K562 (cell line): ENCODE data around the gene CCDC159. TPM values are rescaled to one million over a fixed set of nuclear protein-coding genes. Genes with fewer than 3 reads are reported as not detected.

Source experiments
- ATAC-seq: fragments of 200-7000 bp; cut with Tn5 transposase; 3 replicates; pipeline ENCODE4 v1.9.1; 2020; ENCODE audit warnings: moderate library complexity
- BruUV-seq: library from RNA; stranded (reverse); fragments of 400-500 nt; replicated peaks from 2 replicates; lab custom pipeline; 2021; lab: Mats Ljungman, UMichigan
- CTCF ChIA-PET: fragments of 300-600 bp; formaldehyde crosslinking; extraction: SDS; loops from one replicate; lab custom pipeline; 2021; ENCODE audit warnings: low intra/inter-chr PET ratio; lab: Yijun Ruan, JAX
- POLR2A ChIA-PET: fragments of 300-600, 350-650 bp; sonication (Branson Sonifier 250); formaldehyde crosslinking; extraction: SDS; loops from one replicate; lab custom pipeline; 2021; ENCODE audit warnings: antibody characterized with exemption, inconsistent platforms; lab: Yijun Ruan, JAX
- DNase-seq, 4 experiments: peaks; one replicate each; pipeline versions ENCODE4 v3.0.0 to v3.0.0-alpha.2; 2011 to 2018; ENCODE audit warnings: low spot score in 3 of 4, mixed read lengths in 3 of 4; ENCODE audit errors: extremely low read depth in 1 of 4
- FAIRE-seq: peaks from 2 replicates; lab custom pipeline; 2011; peaks lifted over from hg19 to GRCh38; lab: Jason Lieb, UNC
- H2AFZ ChIP-seq: 2 replicates; pipeline ENCODE4 v1.6.0; 2011; ENCODE audit warnings: low read depth, low read length, control low read depth, inconsistent platforms
- H3K27ac ChIP-seq: fragments of 200-600 bp; 3 replicates; pipeline ENCODE4 v1.8.0; 2011; ENCODE audit warnings: low read depth, mild to moderate bottlenecking, control low read depth, inconsistent platforms, low read length, moderate library complexity, mixed read lengths; ENCODE audit errors: extremely low read depth
- H3K27me3 ChIP-seq, 2 experiments: fragments of 300-600 bp in 1 of 2; 2 replicates in 1 of 2; 3 replicates in 1 of 2; pipeline versions ENCODE4 v1.6.0 to v1.8.0; 2011; ENCODE audit warnings: inconsistent platforms in 2 of 2, low read length in 2 of 2, mild to moderate bottlenecking in 1 of 2, mixed read lengths in 1 of 2, moderate library complexity in 1 of 2; ENCODE audit not compliant: control insufficient read depth in 2 of 2, insufficient read depth in 2 of 2
- H3K36me3 ChIP-seq: fragments of 300-600 bp; 3 replicates; pipeline ENCODE4 v1.8.0; 2011; ENCODE audit warnings: mild to moderate bottlenecking, low read length, inconsistent platforms; ENCODE audit not compliant: control insufficient read depth, insufficient read depth
- H3K4me1 ChIP-seq, 2 experiments: fragments of 200-600 bp in 1 of 2; replicated peaks in 1 of 2; 2 replicates in 1 of 2; 3 replicates in 1 of 2; pipeline versions ENCODE4 v1.5.1 to v1.8.0; 2011; ENCODE audit warnings: inconsistent platforms in 2 of 2, low read length in 2 of 2, mild to moderate bottlenecking in 1 of 2, mixed read lengths in 1 of 2, moderate library complexity in 1 of 2; ENCODE audit not compliant: control insufficient read depth in 2 of 2, insufficient read depth in 2 of 2
- H3K4me2 ChIP-seq: 2 replicates; pipeline ENCODE4 v1.6.1; 2011; ENCODE audit warnings: low read length, control low read depth, inconsistent platforms, mixed read lengths; ENCODE audit not compliant: insufficient read depth
- H3K4me3 ChIP-seq: fragments of 200-600 bp; sonication (generic), shearing (Covaris generic); 2 replicates; pipeline ENCODE4 v1.5.1; 2016; ENCODE audit warnings: control low read depth, inconsistent platforms
- H3K79me2 ChIP-seq: fragments of 200-600 bp; 3 replicates; pipeline ENCODE4 v1.8.0; 2011; ENCODE audit warnings: low read length, inconsistent platforms; ENCODE audit not compliant: control insufficient read depth, insufficient read depth
- H3K9ac ChIP-seq, 2 experiments: 2 replicates each; pipeline versions ENCODE4 v1.6.0 to v1.6.1; 2011; ENCODE audit warnings: low read depth in 2 of 2, low read length in 2 of 2, control low read depth in 1 of 2, inconsistent platforms in 1 of 2, mild to moderate bottlenecking in 1 of 2, mixed read lengths in 1 of 2; ENCODE audit not compliant: insufficient read depth in 1 of 2
- H3K9me1 ChIP-seq: one replicate; pipeline ENCODE4 v1.6.0; 2011; ENCODE audit warnings: inconsistent platforms, mild to moderate bottlenecking, low read length, moderate library complexity; ENCODE audit not compliant: control insufficient read depth, insufficient read depth
- H3K9me3 ChIP-seq: replicated peaks from 2 replicates; pipeline ENCODE4 v1.5.1; 2011; ENCODE audit warnings: low read depth, low read length, inconsistent platforms; ENCODE audit not compliant: control insufficient read depth, insufficient read depth
- H4K20me1 ChIP-seq: replicated peaks from 2 replicates; pipeline ENCODE4 v1.6.1; 2011; ENCODE audit warnings: low read length, inconsistent platforms, mixed read lengths; ENCODE audit not compliant: control insufficient read depth, insufficient read depth
- ARID3A ChIP-seq: IDR thresholded peaks from 2 replicates; pipeline ENCODE4 v1.6.1; 2012; ENCODE audit warnings: low read depth, low read length, improper control_type of control experiment, borderline replicate concordance
- CBX5 ChIP-seq: IDR thresholded peaks from 2 replicates; pipeline ENCODE4 v1.6.1; 2014; ENCODE audit warnings: low read depth, borderline replicate concordance
- CREB1 ChIP-seq, 2 experiments: sonication (generic) in 1 of 2; formaldehyde crosslinking in 1 of 2; IDR thresholded peaks; 2 replicates each; pipeline versions ENCODE4 v1.6.1 to v1.8.0; 2012 to 2022; ENCODE audit warnings: inconsistent platforms in 1 of 2, mild to moderate bottlenecking in 1 of 2, missing genetic modification reagents in 1 of 2, moderate library complexity in 1 of 2
- CTCFL ChIP-seq: IDR thresholded peaks from 2 replicates; pipeline ENCODE4 v1.6.1; 2011; ENCODE audit warnings: borderline replicate concordance, low read depth, mild to moderate bottlenecking, moderate library complexity, low read length; ENCODE audit not compliant: insufficient read depth, poor library complexity, severe bottlenecking
- DACH1 ChIP-seq: fragments of 450-650 bp; IDR thresholded peaks from 2 replicates; pipeline ENCODE4 v1.6.1; 2018; ENCODE audit not compliant: partially characterized antibody
- MAZ ChIP-seq, 2 experiments: fragments of 450-650 bp in 1 of 2; sonication (generic) in 1 of 2; formaldehyde crosslinking; IDR thresholded peaks in 1 of 2; conservative IDR thresholded peaks in 1 of 2; 2 replicates each; pipeline versions ENCODE4 v1.4.0 to v1.5.0; 2020; ENCODE audit warnings: mild to moderate bottlenecking in 1 of 2, missing genetic modification reagents in 1 of 2
- MEF2A ChIP-seq: IDR thresholded peaks from 2 replicates; pipeline ENCODE4 v1.6.1; 2011; ENCODE audit warnings: low read depth, mild to moderate bottlenecking, low read length, moderate library complexity; ENCODE audit not compliant: control insufficient read depth
- MTF1 ChIP-seq: fragments of 250-450 bp; sonication (Bioruptor Pico); IDR thresholded peaks from 2 replicates; pipeline ENCODE4 v1.9.0; 2021; ENCODE audit warnings: moderate library complexity, mild to moderate bottlenecking, inconsistent platforms, borderline replicate concordance
- NFATC3 ChIP-seq: fragments of 450-650 bp; IDR thresholded peaks from 2 replicates; pipeline ENCODE4 v1.6.1; 2017; ENCODE audit warnings: mild to moderate bottlenecking
- NFYB ChIP-seq: IDR thresholded peaks from 2 replicates; pipeline ENCODE4 v1.6.1; 2011; ENCODE audit warnings: mild to moderate bottlenecking, moderate library complexity; ENCODE audit not compliant: insufficient read length; ENCODE audit errors: extremely low read depth
- NR3C1 ChIP-seq: sonication (generic); formaldehyde crosslinking; IDR thresholded peaks from 2 replicates; pipeline ENCODE4 v1.8.1; 2022; ENCODE audit warnings: missing genetic modification reagents
- POLR2A ChIP-seq: fragments of 450-650 bp; conservative IDR thresholded peaks from 2 replicates; pipeline ENCODE4 v1.6.1; 2016
- RB1 ChIP-seq: fragments of 450-650 bp; IDR thresholded peaks from 2 replicates; pipeline ENCODE4 v1.6.1; 2017; ENCODE audit warnings: low read depth, mild to moderate bottlenecking
- TBL1XR1 ChIP-seq, 2 experiments: IDR thresholded peaks; 2 replicates each; pipeline ENCODE4 v1.6.1; 2012; ENCODE audit warnings: improper control_type of control experiment in 2 of 2, low read length in 2 of 2, mild to moderate bottlenecking in 1 of 2
- ZFP1 ChIP-seq: fragments of 450-650 bp; formaldehyde crosslinking; IDR thresholded peaks from 2 replicates; pipeline ENCODE4 v1.4.0; 2020; ENCODE audit warnings: mild to moderate bottlenecking, mixed read lengths
- WGBS: fragments of 100-300 bp; shearing (Covaris generic); methylation state at CpG from one replicate; pipeline ENCODE4 v1.1.6; 2016; ENCODE audit warnings: low coverage, mixed read lengths; ENCODE audit not compliant: insufficient coverage; ENCODE audit errors: missing lambda C conversion rate; 5-methylcytosine and 5-hydroxymethylcytosine counted together
- in situ Hi-C: fragments of 300-500 bp; cut with MboI; formaldehyde crosslinking; loops from 4 replicates; pipeline ENCODE4 v1.15.0; 2018; ENCODE audit warnings: inconsistent platforms, mixed read lengths
- intact Hi-C: fragments of 100-400 bp; cut with micrococcal nuclease; formaldehyde crosslinking; loops from 2 replicates; pipeline ENCODE4 v1.14.2; 2022
- polyA plus RNA-seq, 8 experiments: library from polyadenylated mRNA; depleted of rRNA in 4 of 8; stranded (reverse) in 5 of 8; unstranded in 3 of 8; fragments of >200 nt; fragmentation: Nextera tagmentation in 2 of 8; fragmentation: Illumina TruSeq in 1 of 8; extraction: Ambion mirVana in 2 of 8; extraction: Trizol in 1 of 8; gene quantifications; 2 replicates each; pipeline versions ENCODE4 v1.2.1 to v1.2.3, GENCODE V29; 2011 to 2014; ENCODE audit warnings: inconsistent platforms in 1 of 8, missing spikeins in 1 of 8
- total RNA-seq, 7 experiments: library from RNA; depleted of rRNA in 6 of 7; stranded (reverse); fragments of >200 nt in 6 of 7; fragmentation: Illumina TruSeq in 2 of 7; extraction: Trizol in 2 of 7; gene quantifications; 2 replicates each; pipeline versions ENCODE4 v1.2.1 to v1.2.3, GENCODE V29; 2011 to 2021; ENCODE audit warnings: low replicate concordance in 1 of 7
- TF ChIP-seq, protein P1 (sequence below): fragments of 200-800 bp; sonication (Bioruptor generic); IDR thresholded peaks from 2 replicates; pipeline ENCODE4 v1.6.1; 2017; ENCODE audit warnings: missing genetic modification characterization, missing compliant biosample characterization

Gene CCDC159
- total and polyA plus RNA-seq, 9 of the 15 experiments (the other 6 are each of a cell fraction or from before 2014, with no cell fraction given) = 0.68 to 10.1 (median 4.7) TPM

- Histone ChIP-seq H3K9me3 (no peaks in the 10 kb centered on the region), H3K9me1 (no peaks in the 10 kb centered on the region), H3K9ac (peak overlapping the region; percentile 77 to 93), H3K27me3 (no peaks in the 10 kb centered on the region), H3K4me2 (peak overlapping the region; percentile 84), H3K79me2 (peaks cover 16% of the 10 kb centered on the region; the same call in 2 of the 3 replicates), H3K4me3 (peak overlapping the region; percentile 59), H3K4me1 (peaks cover 22 to 31% of the 10 kb centered on the region in 2 experiments), H2AFZ (peak overlapping the region; percentile 97), H4K20me1 (peaks cover 11% of the 10 kb centered on the region), H3K27ac (peak overlapping the region; percentile 74), H3K36me3 (peaks cover 26% of the 10 kb centered on the region)
- DNase-seq (peak in 1 of 4 experiments; percentile 63), ATAC-seq (peak; percentile 10; the same call in 2 of the 3 replicates), FAIRE-seq (no peak)
- TSS peak; percentile 92 for BruUV-seq
- CTCF ChIA-PET = no interaction called here
- 24% methylated on average over 27 of the region's 27 CpGs for WGBS
- POLR2A ChIA-PET = interaction anchor here (0.5 to 3.6 kb wide), 25 partner anchors 9 to 275 kb away, joined by 3 to 36 read pairs (median 4); partner anchors contain the start of genes CCDC159, EPOR, ODAD3 and PRKCSH
- in situ Hi-C loops (loop anchor here (5.0 kb wide), 1 partner anchor 78 kb away; the partner anchor contains the start of gene TSPAN16), intact Hi-C loops (loop anchor here (2.0 kb wide), 1 partner anchor 59 kb away; the partner anchor contains the start of genes ODAD3 and PRKCSH)
- no peak for TF ChIP-seq CTCFL
- no peak for TF ChIP-seq RB1
- no peak for TF ChIP-seq DACH1
- TF ChIP-seq POLR2A = no peak
- TF ChIP-seq, protein P1, sequence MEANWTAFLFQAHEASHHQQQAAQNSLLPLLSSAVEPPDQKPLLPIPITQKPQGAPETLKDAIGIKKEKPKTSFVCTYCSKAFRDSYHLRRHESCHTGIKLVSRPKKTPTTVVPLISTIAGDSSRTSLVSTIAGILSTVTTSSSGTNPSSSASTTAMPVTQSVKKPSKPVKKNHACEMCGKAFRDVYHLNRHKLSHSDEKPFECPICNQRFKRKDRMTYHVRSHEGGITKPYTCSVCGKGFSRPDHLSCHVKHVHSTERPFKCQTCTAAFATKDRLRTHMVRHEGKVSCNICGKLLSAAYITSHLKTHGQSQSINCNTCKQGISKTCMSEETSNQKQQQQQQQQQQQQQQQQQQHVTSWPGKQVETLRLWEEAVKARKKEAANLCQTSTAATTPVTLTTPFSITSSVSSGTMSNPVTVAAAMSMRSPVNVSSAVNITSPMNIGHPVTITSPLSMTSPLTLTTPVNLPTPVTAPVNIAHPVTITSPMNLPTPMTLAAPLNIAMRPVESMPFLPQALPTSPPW (CRISPR knock-in tag) = no peak; the same call in 1 of the 2 replicates
- TF ChIP-seq ZFP1 (CRISPR knock-in tag) = no peak
- no peak for TF ChIP-seq TBL1XR1 (IDR thresholded peaks at IDR 0.05; ENCODE audit: low read length in 2 of 2)
- no peak for TF ChIP-seq CBX5
- no peak for TF ChIP-seq MTF1 (CRISPR knock-in tag)
- no peak for TF ChIP-seq NFYB
- no peak for TF ChIP-seq NFATC3
- TF ChIP-seq MAZ (CRISPR knock-in tag; conservative IDR thresholded peaks at IDR 0.05 in 1 of 2, IDR thresholded peaks at IDR 0.05 in 1 of 2) = peak in 1 of 2 experiments; percentile 63; a peak in 1 of 4 replicates
- TF ChIP-seq MEF2A = no peak
- TF ChIP-seq NR3C1 (CRISPR knock-in tag) = no peak
- 0 out of 2 replicates have a peak, but pooled peaks have one; percentile 5 for TF ChIP-seq ARID3A
- no peak for TF ChIP-seq CREB1 (IDR thresholded peaks at IDR 0.05)
- no peak for TF ChIP-seq CREB1 (CRISPR knock-in tag; IDR thresholded peaks at IDR 0.05)
Measured at GRCh38 chr19:11375143-11375948, 29.0 kb downstream of the CCDC159 start.
